Calu3 (cell line): Measurements from ENCODE around the gene OGFRL1. TPM values are rescaled to one million over a fixed set of nuclear protein-coding genes. Genes with fewer than 3 reads are reported as not detected.

ENCODE experiments used
- BruUV-seq: library from RNA; stranded (reverse); fragments of 400-500 nt; replicated peaks from 2 replicates; lab custom pipeline; 2021; lab: Mats Ljungman, UMichigan
- CTCF ChIA-PET: fragments of 300-600 bp; sonication (Branson Sonifier 250); formaldehyde crosslinking; loops from one replicate; lab custom pipeline; 2022; ENCODE audit warnings: antibody characterized with exemption; lab: Charles Lee
- DNase-seq: peaks from one replicate; pipeline ENCODE4 v3.0.0; 2022
- H3K27ac Mint-ChIP-seq: one replicate; pipeline ENCODE4 v1.8.0; 2022; ENCODE audit warnings: mixed read lengths; ENCODE audit not compliant: unreplicated experiment
- H3K27me3 Mint-ChIP-seq: one replicate; pipeline ENCODE4 v1.8.0; 2022; ENCODE audit warnings: mixed read lengths; ENCODE audit not compliant: unreplicated experiment
- H3K36me3 Mint-ChIP-seq: one replicate; pipeline ENCODE4 v1.8.0; 2022; ENCODE audit warnings: mild to moderate bottlenecking, moderate library complexity, mixed read lengths; ENCODE audit not compliant: insufficient read depth, unreplicated experiment
- H3K4me1 Mint-ChIP-seq: one replicate; pipeline ENCODE4 v1.8.0; 2022; ENCODE audit warnings: mild to moderate bottlenecking, low read depth, mixed read lengths; ENCODE audit not compliant: unreplicated experiment
- H3K4me3 Mint-ChIP-seq: one replicate; pipeline ENCODE4 v1.8.0; 2022; ENCODE audit warnings: mild to moderate bottlenecking, low read depth, moderate library complexity, mixed read lengths; ENCODE audit not compliant: unreplicated experiment
- H3K9me3 Mint-ChIP-seq: one replicate; pipeline ENCODE4 v1.8.0; 2022; ENCODE audit warnings: low read depth, mixed read lengths; ENCODE audit not compliant: unreplicated experiment
- intact Hi-C: fragments of 100-400 bp; cut with micrococcal nuclease; formaldehyde crosslinking; loops from one replicate; pipeline ENCODE4 v1.10.0; 2022; ENCODE audit not compliant: unreplicated experiment
- total RNA-seq: library from RNA; stranded (reverse); gene quantifications from 2 replicates; pipeline ENCODE4 v1.2.3, GENCODE V29; 2022
- TF ChIP-seq, protein P1 (sequence below): fragments of 200-600 bp; IDR thresholded peaks from one replicate; pipeline ENCODE4 v1.8.0; 2022; ENCODE audit warnings: antibody characterized with exemption; ENCODE audit not compliant: unreplicated experiment

OGFRL1 gene
- total RNA-seq, 1 experiment from 2014 or later = 21.0 TPM

DNA sequence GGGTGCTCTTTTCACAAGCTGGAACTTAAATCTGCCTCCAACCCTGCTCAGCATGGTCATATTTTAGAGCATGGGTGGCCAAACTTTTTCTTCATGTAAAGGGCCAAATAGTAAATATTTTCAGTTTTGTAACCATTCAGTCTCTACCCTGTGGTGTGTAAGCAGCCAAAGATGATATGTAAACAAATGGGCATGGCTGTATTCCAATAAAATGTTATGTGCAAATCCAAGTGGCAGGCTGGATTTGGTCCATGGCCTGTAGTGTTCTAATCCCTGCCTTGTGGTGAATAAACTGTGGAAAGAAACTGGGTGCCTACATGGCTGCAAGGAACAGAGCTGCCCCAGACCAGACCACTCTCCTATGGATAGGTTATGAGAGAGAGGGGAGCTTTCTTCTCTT is 32.7 kb downstream of the OGFRL1 start:
- Mint-ChIP-seq H3K9me3 (peaks cover 5% of the 10 kb centered on the region), H3K4me1 (no peaks in the 10 kb centered on the region), H3K36me3 (no peaks in the 10 kb centered on the region), H3K4me3 (no peak overlapping the region), H3K27me3 (no peaks in the 10 kb centered on the region), H3K27ac (no peak overlapping the region)
- intact Hi-C loops = no loop called here
- no peak for DNase-seq
- TF ChIP-seq, protein P1, sequence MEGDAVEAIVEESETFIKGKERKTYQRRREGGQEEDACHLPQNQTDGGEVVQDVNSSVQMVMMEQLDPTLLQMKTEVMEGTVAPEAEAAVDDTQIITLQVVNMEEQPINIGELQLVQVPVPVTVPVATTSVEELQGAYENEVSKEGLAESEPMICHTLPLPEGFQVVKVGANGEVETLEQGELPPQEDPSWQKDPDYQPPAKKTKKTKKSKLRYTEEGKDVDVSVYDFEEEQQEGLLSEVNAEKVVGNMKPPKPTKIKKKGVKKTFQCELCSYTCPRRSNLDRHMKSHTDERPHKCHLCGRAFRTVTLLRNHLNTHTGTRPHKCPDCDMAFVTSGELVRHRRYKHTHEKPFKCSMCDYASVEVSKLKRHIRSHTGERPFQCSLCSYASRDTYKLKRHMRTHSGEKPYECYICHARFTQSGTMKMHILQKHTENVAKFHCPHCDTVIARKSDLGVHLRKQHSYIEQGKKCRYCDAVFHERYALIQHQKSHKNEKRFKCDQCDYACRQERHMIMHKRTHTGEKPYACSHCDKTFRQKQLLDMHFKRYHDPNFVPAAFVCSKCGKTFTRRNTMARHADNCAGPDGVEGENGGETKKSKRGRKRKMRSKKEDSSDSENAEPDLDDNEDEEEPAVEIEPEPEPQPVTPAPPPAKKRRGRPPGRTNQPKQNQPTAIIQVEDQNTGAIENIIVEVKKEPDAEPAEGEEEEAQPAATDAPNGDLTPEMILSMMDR = no peak
- CTCF ChIA-PET = no interaction called here
- no TSS peak for BruUV-seq

DNA sequence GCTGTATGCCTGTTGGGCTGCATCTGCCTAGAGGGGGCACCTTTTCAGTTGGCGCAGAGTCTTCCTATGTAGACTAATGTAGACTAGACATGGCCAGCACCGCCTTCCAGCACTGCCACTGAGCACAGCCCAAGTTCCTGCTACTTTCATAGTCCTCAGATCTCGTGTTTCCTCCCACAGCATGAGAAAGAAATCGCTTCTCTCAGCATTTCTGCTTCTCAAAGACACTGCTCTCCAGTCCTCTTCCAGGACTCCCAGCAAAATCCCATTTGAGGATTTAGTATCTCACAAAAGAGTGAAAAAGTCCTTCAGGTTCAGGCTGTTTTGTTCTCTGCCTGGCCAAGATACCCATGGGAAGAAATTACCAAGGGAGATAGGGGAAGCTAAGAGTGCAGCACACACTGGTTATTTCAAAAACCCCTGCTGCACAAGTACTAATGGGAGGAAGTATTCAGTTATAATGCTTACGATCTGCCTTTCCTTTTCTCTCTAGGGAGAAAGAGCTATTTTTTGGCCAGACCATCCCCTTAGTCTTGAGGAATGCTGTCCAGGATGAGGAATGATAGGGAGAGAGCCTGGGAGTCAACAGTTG is 35.7 kb downstream of the OGFRL1 start:
- no peaks in the 10 kb centered on the region for H3K4me1 Mint-ChIP-seq
- CTCF ChIA-PET = no interaction called here
- H3K9me3 Mint-ChIP-seq = peaks cover 5% of the 10 kb centered on the region
- H3K4me3 Mint-ChIP-seq = no peak overlapping the region
- TF ChIP-seq, protein P1 = no peak
- intact Hi-C loops = no loop called here
- BruUV-seq = no TSS peak
- no peaks in the 10 kb centered on the region for H3K27me3 Mint-ChIP-seq
- no peaks in the 10 kb centered on the region for H3K36me3 Mint-ChIP-seq
- no peak for DNase-seq
- no peak overlapping the region for H3K27ac Mint-ChIP-seq

DNA sequence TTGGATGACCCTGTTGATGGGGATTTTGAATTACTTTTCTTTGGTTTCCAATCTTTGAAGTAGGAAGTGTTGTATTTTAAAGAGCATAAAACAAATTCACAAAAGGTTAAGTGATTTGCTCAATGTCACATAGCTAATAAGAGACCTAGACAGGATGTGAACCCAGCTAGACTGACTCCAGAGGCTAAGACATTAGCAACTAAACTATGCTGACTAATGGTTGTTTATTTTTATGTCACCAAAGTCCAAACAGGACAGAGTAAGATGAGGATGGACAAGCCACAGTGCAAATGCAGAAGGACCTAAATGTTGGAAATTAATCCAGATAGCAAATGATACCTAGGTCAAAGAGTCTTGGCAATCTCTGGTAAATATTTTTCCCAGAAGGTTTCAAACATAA is 38.0 kb downstream of the OGFRL1 start:
- Mint-ChIP-seq H3K36me3 (no peaks in the 10 kb centered on the region), H3K27me3 (no peaks in the 10 kb centered on the region), H3K4me3 (no peak overlapping the region), H3K27ac (no peak overlapping the region), H3K9me3 (no peaks in the 10 kb centered on the region), H3K4me1 (no peaks in the 10 kb centered on the region)
- TF ChIP-seq, protein P1 = no peak
- intact Hi-C loops = no loop called here
- CTCF ChIA-PET = no interaction called here
- no peak for DNase-seq
- no TSS peak for BruUV-seq

DNA sequence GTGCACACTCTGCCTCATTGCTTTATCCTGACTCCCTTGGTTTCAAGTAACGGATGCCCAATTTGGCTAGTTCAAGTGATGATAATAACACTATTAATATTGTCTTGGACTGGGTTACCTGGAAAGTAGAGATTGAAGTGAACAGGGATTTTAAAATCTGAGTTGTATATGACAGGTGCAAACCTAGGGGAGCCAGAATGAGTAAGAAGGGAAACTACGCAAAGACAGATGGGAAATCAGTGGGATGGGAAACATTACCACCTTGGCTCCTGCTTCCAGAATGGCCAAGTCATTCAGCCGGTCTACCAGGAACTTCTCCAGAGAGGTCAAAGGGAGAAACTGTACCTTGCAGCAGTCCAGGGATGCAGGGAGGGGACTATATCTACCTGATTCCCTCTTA is 41.9 kb downstream of the OGFRL1 start:
- CTCF ChIA-PET = interaction anchor here (0.6 kb wide), 1 partner anchor 953 kb away, joined by 3 read pairs; no protein-coding TSS in a partner anchor
- intact Hi-C loops = loop anchor here (5.0 kb wide), 1 partner anchor 38 kb away; no protein-coding TSS in a partner anchor
- H3K27me3 Mint-ChIP-seq = no peaks in the 10 kb centered on the region
- TF ChIP-seq, protein P1 = no peak
- BruUV-seq = no TSS peak
- peaks cover 13% of the 10 kb centered on the region for H3K4me1 Mint-ChIP-seq
- H3K4me3 Mint-ChIP-seq = no peak overlapping the region
- no peaks in the 10 kb centered on the region for H3K36me3 Mint-ChIP-seq
- DNase-seq = no peak
- H3K9me3 Mint-ChIP-seq = no peaks in the 10 kb centered on the region
- H3K27ac Mint-ChIP-seq = no peak overlapping the region
